Mesothelial cell of epicardium (in vitro differentiated cells): ENCODE data around the gene ARMH2. TPM values are rescaled to one million over a fixed set of nuclear protein-coding genes. Genes with fewer than 3 reads are reported as not detected.

ENCODE experiments used
- DNase-seq, 2 experiments: peaks; one replicate each; pipeline ENCODE4 v3.0.0; 2021; ENCODE audit warnings: low spot score in 2 of 2; ENCODE audit not compliant: unreplicated experiment in 2 of 2
- H3K27ac Mint-ChIP-seq: 2 replicates; pipeline ENCODE4 v1.8.0; 2021; ENCODE audit warnings: mixed read lengths
- H3K27me3 Mint-ChIP-seq: 2 replicates; pipeline ENCODE4 v1.8.0; 2021; ENCODE audit warnings: low read depth, mixed read lengths
- H3K36me3 Mint-ChIP-seq: 2 replicates; pipeline ENCODE4 v1.8.0; 2021; ENCODE audit warnings: mixed read lengths
- H3K4me1 Mint-ChIP-seq: 2 replicates; pipeline ENCODE4 v1.8.0; 2021; ENCODE audit warnings: mixed read lengths
- H3K4me3 Mint-ChIP-seq: 2 replicates; pipeline ENCODE4 v1.8.0; 2021; ENCODE audit warnings: mild to moderate bottlenecking, moderate library complexity, mixed read lengths
- H3K9me3 Mint-ChIP-seq: 2 replicates; pipeline ENCODE4 v1.8.0; 2021; ENCODE audit warnings: mixed read lengths
- total RNA-seq: library from RNA; stranded (reverse); gene quantifications from 3 replicates; pipeline ENCODE4 v1.2.1, GENCODE V29; 2021
- TF ChIP-seq, protein P1 (sequence below): fragments of 200-600 bp; sonication (generic); IDR thresholded peaks from one replicate; pipeline ENCODE4 v1.5.0; 2021; ENCODE audit warnings: antibody characterized with exemption; ENCODE audit not compliant: unreplicated experiment

The ARMH2 gene
- not detected in 3 replicates for total RNA-seq

- H3K4me1 Mint-ChIP-seq, result peaks cover 12% of the 10 kb centered on the region
- no peaks in the 10 kb centered on the region for H3K36me3 Mint-ChIP-seq
- no peaks in the 10 kb centered on the region for H3K27me3 Mint-ChIP-seq
- no peak within 1 kb of the TSS for H3K4me3 Mint-ChIP-seq
- H3K9me3 Mint-ChIP-seq, result no peaks in the 10 kb centered on the region
- H3K27ac Mint-ChIP-seq, result no peak within 1 kb of the TSS
- TF ChIP-seq, protein P1, sequence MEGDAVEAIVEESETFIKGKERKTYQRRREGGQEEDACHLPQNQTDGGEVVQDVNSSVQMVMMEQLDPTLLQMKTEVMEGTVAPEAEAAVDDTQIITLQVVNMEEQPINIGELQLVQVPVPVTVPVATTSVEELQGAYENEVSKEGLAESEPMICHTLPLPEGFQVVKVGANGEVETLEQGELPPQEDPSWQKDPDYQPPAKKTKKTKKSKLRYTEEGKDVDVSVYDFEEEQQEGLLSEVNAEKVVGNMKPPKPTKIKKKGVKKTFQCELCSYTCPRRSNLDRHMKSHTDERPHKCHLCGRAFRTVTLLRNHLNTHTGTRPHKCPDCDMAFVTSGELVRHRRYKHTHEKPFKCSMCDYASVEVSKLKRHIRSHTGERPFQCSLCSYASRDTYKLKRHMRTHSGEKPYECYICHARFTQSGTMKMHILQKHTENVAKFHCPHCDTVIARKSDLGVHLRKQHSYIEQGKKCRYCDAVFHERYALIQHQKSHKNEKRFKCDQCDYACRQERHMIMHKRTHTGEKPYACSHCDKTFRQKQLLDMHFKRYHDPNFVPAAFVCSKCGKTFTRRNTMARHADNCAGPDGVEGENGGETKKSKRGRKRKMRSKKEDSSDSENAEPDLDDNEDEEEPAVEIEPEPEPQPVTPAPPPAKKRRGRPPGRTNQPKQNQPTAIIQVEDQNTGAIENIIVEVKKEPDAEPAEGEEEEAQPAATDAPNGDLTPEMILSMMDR, result no peak
- DNase-seq, result no peak
Observed at GRCh38 chr6:24798740-24799540, at the start of gene ARMH2. Gene ARMH2, minus strand, starts transcription at chr6:24798917. Its CDS starts 60 bp downstream, at chr6:24798857.

DNA sequence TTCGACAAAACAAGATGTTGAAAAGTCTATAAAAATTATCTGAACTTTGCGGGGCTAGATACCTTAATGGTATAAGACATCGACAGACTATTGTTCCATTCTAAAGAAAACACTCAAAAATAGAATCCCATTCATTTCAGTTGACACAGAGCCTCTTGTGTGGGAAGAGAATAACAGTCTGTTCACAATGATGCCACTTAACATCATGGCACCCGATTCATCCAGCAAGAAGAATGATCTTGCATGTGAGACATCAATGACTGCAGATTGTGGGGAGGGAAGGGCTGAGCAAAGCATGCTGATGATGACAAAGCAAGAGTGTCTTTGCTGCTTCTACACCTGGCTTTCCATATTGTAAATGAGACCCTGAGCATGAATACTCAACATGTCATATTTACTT lies 49.7 kb upstream of the ARMH2 start:
- Mint-ChIP-seq H3K9me3 (no peaks in the 10 kb centered on the region), H3K27me3 (no peaks in the 10 kb centered on the region), H3K4me1 (peaks cover 10% of the 10 kb centered on the region), H3K36me3 (no peaks in the 10 kb centered on the region), H3K4me3 (no peak overlapping the region), H3K27ac (no peak overlapping the region)
- TF ChIP-seq, protein P1, result no peak
- no peak for DNase-seq

- H3K9me3 Mint-ChIP-seq, result no peaks in the 10 kb centered on the region
- no peak overlapping the region for H3K4me3 Mint-ChIP-seq
- TF ChIP-seq, protein P1, result no peak
- peaks cover 10% of the 10 kb centered on the region for H3K4me1 Mint-ChIP-seq
- no peaks in the 10 kb centered on the region for H3K27me3 Mint-ChIP-seq
- no peaks in the 10 kb centered on the region for H3K36me3 Mint-ChIP-seq
- DNase-seq, result no peak
- no peak overlapping the region for H3K27ac Mint-ChIP-seq
Observed at GRCh38 chr6:24847402-24847801, 48.7 kb upstream of the ARMH2 start.

DNA sequence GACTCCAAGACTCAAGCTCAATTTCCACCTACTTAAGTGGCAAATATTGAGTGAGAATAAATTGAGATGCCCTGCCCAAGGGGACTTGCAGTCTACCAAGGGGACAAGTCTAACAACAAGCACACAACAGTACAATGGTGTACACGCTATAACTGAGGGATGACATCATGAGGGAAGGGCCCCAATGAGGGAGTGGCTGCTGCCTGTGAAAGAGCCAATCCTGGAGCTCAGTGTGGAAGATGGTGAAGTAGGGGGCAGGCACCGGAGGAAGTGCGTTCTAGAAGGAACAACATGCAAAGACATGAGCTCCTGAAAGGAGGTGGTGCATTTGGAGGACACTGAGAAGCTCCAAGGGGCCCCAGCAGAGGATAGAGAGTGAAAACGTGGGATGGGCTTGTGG lies 46.9 kb upstream of the ARMH2 start:
- Mint-ChIP-seq H3K36me3 (no peaks in the 10 kb centered on the region), H3K4me3 (no peak overlapping the region), H3K27ac (no peak overlapping the region)

DNA sequence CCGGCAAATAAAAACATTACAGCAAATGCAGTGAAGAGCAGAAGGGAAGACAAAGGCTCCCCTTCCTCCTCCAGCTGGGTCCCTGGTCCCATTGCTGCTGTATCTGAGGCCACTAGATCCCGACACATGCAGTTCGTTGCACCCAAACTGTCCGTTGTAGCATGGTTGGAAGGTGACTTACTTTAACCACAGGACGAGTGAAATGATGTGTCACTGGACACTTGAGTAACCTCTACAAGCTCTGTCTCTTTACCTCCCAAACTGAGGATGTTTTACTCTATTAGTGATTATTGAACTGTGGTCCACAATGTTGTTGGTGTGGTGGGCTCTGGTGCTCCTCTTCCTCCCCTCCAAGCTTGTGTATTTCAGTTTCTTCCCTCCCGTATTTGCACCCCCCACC lies 46.2 kb upstream of the ARMH2 start:
- DNase-seq, result no peak
- Mint-ChIP-seq H3K27ac (no peak overlapping the region), H3K4me1 (peaks cover 10% of the 10 kb centered on the region), H3K4me3 (no peak overlapping the region), H3K36me3 (no peaks in the 10 kb centered on the region), H3K9me3 (no peaks in the 10 kb centered on the region), H3K27me3 (no peaks in the 10 kb centered on the region)
- TF ChIP-seq, protein P1, result no peak

More for the DNA sequence above, 46.9 kb upstream of the ARMH2 start:
- peaks cover 10% of the 10 kb centered on the region for H3K4me1 Mint-ChIP-seq
- no peaks in the 10 kb centered on the region for H3K9me3 Mint-ChIP-seq
- DNase-seq, result no peak
- H3K27me3 Mint-ChIP-seq, result no peaks in the 10 kb centered on the region
- TF ChIP-seq, protein P1, result no peak
